Chondrocyte (in vitro differentiated cells): ENCODE results near the gene KCNH2. TPM values are rescaled to one million over a fixed set of nuclear protein-coding genes. Genes with fewer than 3 reads are reported as not detected.
"Not testable (repeated sequence)": the region's sequence is repeated elsewhere in the genome, so short reads cannot be mapped to it uniquely, and the experiment has no call there.

Source experiments
- DNase-seq: peaks from one replicate; pipeline ENCODE4 v3.0.0; 2021; ENCODE audit warnings: mixed read lengths, low spot score
- H3K27ac Mint-ChIP-seq: one replicate; pipeline ENCODE4 v1.8.0; 2021; ENCODE audit warnings: mild to moderate bottlenecking, moderate library complexity, mixed read lengths; ENCODE audit not compliant: unreplicated experiment
- H3K27me3 Mint-ChIP-seq: 2 replicates; pipeline ENCODE4 v1.8.0; 2021; ENCODE audit warnings: low read depth, mixed read lengths
- H3K36me3 Mint-ChIP-seq: 2 replicates; pipeline ENCODE4 v1.8.0; 2021; ENCODE audit warnings: low read depth, mixed read lengths
- H3K4me1 Mint-ChIP-seq: 2 replicates; pipeline ENCODE4 v1.8.0; 2021; ENCODE audit warnings: low read depth, mild to moderate bottlenecking, mixed read lengths
- H3K4me3 Mint-ChIP-seq: one replicate; pipeline ENCODE4 v1.8.0; 2021; ENCODE audit warnings: mild to moderate bottlenecking, moderate library complexity, mixed read lengths; ENCODE audit not compliant: unreplicated experiment
- H3K9me3 Mint-ChIP-seq: 2 replicates; pipeline ENCODE4 v1.8.0; 2021; ENCODE audit warnings: low read depth, mixed read lengths
- total RNA-seq: library from RNA; stranded (reverse); gene quantifications from 3 replicates; pipeline ENCODE4 v1.2.1, GENCODE V29; 2021
- TF ChIP-seq, protein P1 (sequence below): fragments of 200-600 bp; sonication (generic); IDR thresholded peaks from 2 replicates; pipeline ENCODE4 v1.5.0; 2021; ENCODE audit warnings: antibody characterized with exemption, mild to moderate bottlenecking, moderate library complexity

Gene KCNH2
- total RNA-seq, 1 donor from 2014 or later, result 0.30 TPM

- Mint-ChIP-seq H3K27me3 (peaks cover 60% of the 10 kb centered on the region), H3K4me1 (no peaks in the 10 kb centered on the region), H3K36me3 (no peaks in the 10 kb centered on the region), H3K27ac (no peak overlapping the region), H3K9me3 (no peaks in the 10 kb centered on the region), H3K4me3 (no peak overlapping the region)
- no peak for DNase-seq
- TF ChIP-seq, protein P1, sequence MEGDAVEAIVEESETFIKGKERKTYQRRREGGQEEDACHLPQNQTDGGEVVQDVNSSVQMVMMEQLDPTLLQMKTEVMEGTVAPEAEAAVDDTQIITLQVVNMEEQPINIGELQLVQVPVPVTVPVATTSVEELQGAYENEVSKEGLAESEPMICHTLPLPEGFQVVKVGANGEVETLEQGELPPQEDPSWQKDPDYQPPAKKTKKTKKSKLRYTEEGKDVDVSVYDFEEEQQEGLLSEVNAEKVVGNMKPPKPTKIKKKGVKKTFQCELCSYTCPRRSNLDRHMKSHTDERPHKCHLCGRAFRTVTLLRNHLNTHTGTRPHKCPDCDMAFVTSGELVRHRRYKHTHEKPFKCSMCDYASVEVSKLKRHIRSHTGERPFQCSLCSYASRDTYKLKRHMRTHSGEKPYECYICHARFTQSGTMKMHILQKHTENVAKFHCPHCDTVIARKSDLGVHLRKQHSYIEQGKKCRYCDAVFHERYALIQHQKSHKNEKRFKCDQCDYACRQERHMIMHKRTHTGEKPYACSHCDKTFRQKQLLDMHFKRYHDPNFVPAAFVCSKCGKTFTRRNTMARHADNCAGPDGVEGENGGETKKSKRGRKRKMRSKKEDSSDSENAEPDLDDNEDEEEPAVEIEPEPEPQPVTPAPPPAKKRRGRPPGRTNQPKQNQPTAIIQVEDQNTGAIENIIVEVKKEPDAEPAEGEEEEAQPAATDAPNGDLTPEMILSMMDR, result no peak
Observed at GRCh38 chr7:150914196-150914595, 63.9 kb downstream of the KCNH2 start.

DNA sequence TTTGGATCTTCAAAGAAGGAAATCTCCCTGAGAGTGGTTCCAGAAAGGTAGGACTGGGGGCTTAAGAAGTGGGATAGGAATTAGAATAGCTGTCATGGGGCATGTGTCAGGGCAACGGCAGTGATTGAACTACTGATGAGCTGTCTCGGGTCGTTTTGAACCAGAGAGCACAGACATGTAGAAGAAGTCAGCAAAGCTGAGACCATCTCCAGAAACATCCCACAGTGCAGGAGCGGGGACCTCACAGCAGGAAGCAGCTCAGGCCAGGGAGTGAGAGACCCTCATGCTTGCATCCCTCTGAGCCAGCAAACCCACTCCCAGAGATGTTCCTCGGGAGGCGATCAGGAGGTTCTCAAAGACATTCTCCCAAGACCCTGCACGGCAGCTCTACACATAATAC is 65.7 kb downstream of the KCNH2 start:
- Mint-ChIP-seq H3K9me3 (no peaks in the 10 kb centered on the region), H3K4me1 (no peaks in the 10 kb centered on the region), H3K27me3 (peaks cover 52% of the 10 kb centered on the region), H3K4me3 (no peak overlapping the region), H3K27ac (no peak overlapping the region), H3K36me3 (no peaks in the 10 kb centered on the region)
- DNase-seq, result no peak
- TF ChIP-seq, protein P1, result no peak

GRCh38 chr7:150911590-150912267 is 66.4 kb downstream of the KCNH2 start:
- Mint-ChIP-seq H3K4me3 (no peak overlapping the region), H3K27ac (no peak overlapping the region), H3K27me3 (peaks cover 50% of the 10 kb centered on the region), H3K9me3 (no peaks in the 10 kb centered on the region), H3K36me3 (no peaks in the 10 kb centered on the region), H3K4me1 (no peaks in the 10 kb centered on the region)
- TF ChIP-seq, protein P1, result no peak
- no peak for DNase-seq

DNA sequence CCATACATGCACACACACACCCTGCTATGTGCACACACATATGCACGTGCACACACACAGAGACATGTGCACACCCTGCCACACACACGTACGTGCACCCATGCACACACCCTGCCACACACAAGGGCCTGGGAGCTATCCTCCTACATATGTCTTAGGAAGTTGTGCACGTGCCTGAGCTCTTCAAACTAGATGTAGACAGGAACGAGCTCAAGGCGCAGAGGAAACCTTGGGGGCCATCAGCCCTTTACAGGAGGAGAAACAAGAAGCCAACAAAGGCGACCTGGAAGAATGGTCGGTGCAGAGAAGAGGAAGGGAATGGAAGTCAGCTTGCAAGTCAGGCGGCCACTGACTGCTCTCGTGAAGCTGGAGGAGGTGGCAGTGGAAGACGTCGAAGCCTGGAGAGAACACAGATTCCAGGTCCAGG is 67.1 kb downstream of the KCNH2 start:
- TF ChIP-seq, protein P1, result no peak
- peaks cover 49% of the 10 kb centered on the region for H3K27me3 Mint-ChIP-seq
- H3K4me3 Mint-ChIP-seq, result no peak overlapping the region
- no peaks in the 10 kb centered on the region for H3K9me3 Mint-ChIP-seq
- H3K36me3 Mint-ChIP-seq, result no peaks in the 10 kb centered on the region
- no peaks in the 10 kb centered on the region for H3K4me1 Mint-ChIP-seq
- H3K27ac Mint-ChIP-seq, result no peak overlapping the region
- no peak for DNase-seq

DNA sequence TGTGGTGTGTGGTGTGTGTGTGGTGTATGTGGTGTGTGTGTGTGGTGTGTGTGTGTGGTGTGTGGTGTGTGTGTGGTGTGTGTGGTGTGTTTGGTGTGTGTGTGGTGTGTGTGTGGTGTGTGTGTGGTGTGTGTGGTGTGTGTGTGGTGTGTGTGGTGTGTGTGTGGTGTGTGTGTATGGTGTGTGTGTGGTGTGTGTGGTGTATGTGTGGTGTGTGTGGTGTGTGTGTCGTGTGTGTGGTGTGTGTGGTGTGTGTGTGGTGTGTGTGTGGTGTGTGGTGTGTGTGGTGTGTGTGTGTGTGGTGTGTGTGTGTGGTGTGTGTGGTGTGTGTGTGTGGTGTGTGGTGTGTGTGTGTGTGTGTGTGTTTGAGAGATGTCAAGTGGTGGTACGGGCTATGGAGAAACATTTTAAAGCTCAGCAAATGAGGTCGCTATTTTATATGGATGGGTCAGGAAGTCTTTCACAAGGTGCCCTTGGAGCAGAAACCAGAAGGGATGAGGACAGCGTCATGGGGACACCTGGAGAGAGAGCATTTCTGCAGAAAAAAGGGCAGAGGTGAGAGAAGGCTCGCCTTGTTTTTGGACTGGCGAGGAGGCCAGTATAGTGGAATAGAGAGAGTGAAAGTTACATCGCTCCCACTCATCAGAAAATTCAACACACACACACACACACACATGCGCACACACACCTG is 67.7 kb downstream of the KCNH2 start:
- H3K27ac Mint-ChIP-seq, H3K36me3 Mint-ChIP-seq, DNase-seq, H3K9me3 Mint-ChIP-seq, H3K4me1 Mint-ChIP-seq, H3K4me3 Mint-ChIP-seq: not testable (repeated sequence)
- H3K27me3 Mint-ChIP-seq, result peaks cover 49% of the 10 kb centered on the region
